ENCODE data around the gene TENM4.

DNA sequence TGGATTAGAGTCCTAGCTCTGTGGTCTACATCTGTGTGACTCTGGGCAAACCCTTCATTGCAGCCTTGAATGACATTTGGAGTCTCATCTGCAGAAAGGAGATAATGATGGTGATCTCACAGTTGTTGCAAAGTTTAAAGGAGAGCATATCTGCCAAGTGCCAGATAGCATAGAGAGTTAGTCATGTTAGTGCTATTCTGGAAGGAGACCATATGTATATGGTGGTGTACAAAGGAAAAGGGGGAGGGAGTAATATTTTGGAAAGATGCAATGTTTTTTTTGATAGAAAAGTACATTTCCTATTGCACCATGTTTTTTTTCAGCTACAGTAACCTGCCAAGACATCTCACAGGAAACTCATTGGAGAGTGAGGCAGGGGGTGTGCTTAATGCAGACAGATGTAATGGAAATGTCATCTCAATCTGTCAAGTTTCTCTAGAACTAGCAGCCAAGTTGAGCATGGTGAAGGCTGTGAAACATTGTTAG is 774.1 kb downstream of the TENM4 start:
- TF ChIP-seq POLR2AphosphoS5 (IDR thresholded peaks at IDR 0.05) (peak; percentile 36), EZH2 (IDR thresholded peaks at IDR 0.05; ENCODE audit: borderline replicate concordance, insufficient read depth, low read length, poor library complexity, severe bottlenecking) (no peak)
